Stimulated activated CD4-positive, alpha-beta T cell treated with anti-CD3 and anti-CD28 coated beads, Interleukin-12 subunit alpha, Interleukin-12 subunit beta, amount 100 ng/mL, for 48 hours (primary cell): ENCODE results near the gene RPL15.
A peak's percentile ranks its signal among the peaks of the same experiment; 100 is the strongest.
"Not testable (repeated sequence)": the region's sequence is repeated elsewhere in the genome, so short reads cannot be mapped to it uniquely, and the experiment has no call there.

Experiments used
- DNase-seq, 3 donors: peaks; one replicate each; pipeline ENCODE4 v3.0.0-alpha.2; 2020; ENCODE audit warnings: low read depth in 2 of 3, low spot score in 1 of 3

Gene RPL15

GRCh38 chr3:23889386-23889785, 27.5 kb upstream of the RPL15 start:
- DNase-seq: no peak

DNA sequence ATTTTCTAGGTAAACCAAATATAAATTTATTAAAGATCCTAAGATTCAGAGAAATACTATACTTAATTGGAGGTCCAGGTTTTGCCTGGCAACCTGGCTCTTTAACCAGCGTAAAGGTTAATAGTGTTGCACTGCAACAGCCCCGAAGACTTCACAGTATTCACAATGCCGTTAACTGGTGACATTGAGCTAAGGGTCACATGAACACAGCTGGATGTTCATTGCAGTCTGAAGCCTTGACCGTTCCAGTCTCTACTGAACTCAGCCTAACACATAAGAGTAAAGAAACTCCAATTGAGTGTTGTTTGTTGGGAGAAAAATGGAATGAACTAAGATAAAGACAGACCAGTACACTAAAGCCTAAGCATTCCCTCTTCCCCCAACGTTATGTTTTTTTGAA, 27.0 kb upstream of the RPL15 start:
- no peak for DNase-seq

- DNase-seq: no peak
Measured at GRCh38 chr3:23894254-23895061, 22.5 kb upstream of the RPL15 start.

DNA sequence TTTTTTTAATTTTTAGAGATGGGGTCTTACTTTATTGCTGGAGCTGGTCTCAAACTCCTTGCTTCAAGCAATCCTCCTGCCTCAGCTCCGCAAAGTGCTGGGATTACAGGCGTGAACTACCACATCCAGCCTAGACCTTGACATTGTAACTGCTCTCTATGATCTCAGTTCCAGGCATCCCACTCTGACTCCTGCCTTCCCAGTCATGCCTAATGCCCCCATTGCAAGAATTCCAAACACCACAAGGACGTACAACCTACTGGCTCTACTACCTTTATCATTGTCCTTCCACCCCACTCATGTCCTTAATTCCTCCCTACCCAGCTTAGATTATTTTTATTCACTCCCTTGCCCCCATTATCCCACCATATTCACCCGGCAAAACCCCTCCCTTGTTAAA, 21.8 kb upstream of the RPL15 start:
- DNase-seq: no peak

DNA sequence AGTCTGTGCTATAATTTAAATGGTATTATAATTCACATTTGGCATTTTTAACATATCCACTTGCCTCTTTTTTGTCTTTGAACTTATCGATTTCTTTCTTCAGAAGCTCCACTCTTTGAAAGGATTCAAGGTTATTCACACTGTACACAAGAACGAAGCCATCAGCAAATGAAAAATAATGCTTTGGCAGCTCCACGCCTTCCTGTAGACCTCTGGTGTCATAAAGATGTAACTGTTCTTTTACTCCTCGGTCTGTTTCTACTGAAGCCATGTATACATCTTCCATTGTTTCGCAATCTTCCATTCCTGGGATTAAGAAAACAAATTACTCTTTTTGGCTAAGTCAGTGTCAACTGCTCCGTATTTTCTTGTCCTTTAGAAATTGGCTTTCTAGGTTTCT, 16.2 kb upstream of the RPL15 start:
- no peak for DNase-seq

DNA sequence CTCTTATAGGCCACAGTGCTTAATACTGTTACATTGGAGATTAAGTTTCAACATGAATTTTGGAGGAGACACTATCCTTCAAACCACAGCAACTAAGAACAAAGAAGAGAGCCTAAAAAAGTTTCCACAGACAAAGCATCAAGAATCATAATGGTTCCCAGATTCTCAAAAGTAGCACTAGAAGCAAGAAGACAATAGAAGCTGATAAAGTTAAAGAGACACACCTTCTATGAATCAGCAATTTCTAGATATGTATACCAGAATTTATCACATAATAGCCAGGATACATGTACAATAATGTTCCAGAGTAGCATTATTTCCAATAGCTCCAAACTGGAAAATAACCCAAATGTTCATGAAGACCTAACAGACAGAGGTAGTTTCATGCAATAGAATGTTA, 12.4 kb upstream of the RPL15 start:
- no peak for DNase-seq

DNA sequence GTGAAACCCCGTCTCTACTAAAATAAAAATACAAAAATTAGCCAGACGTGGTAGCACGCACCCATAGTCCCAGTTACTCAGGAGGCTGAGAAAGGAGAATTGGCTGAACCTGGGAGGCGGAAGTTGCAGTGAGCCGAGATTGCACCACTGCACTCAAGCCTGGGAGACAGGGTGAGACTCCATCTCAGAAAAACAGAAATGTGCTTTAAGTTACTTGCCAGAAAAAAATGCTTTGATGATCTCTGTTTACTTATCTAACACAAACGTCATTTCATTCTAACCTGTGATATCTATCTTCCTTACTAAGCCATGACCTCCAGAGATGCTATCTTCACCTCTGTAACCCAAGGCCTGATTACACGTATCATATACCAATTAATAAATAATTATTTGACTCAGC, 7.6 kb upstream of the RPL15 start:
- no peak for DNase-seq

- DNase-seq: no peak
Measured at GRCh38 chr3:23911397-23911796, 5.5 kb upstream of the RPL15 start.

DNA sequence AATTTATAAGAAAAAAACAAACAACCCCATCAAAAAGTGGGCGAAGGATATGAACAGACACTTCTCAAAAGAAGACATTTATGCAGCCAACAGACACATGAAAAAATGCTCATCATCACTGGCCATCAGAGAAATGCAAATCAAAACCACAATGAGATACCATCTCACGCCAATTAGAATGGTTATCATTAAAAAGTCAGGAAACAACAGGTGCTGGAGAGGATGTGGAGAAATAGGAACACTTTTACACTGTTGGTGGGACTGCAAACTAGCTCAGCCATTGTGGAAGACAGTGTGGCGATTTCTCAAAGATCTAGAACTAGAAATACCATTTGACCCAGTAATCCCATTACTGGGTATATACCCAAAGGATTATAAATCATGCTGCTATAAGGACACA, 4.6 kb upstream of the RPL15 start:
- not testable (repeated sequence) for DNase-seq

- DNase-seq: no peak
Measured at GRCh38 chr3:23913182-23913581, 3.8 kb upstream of the RPL15 start.

GRCh38 chr3:23913873-23914743, 2.8 kb upstream of the RPL15 start:
- DNase-seq: no peak

- no peak for DNase-seq
Measured at GRCh38 chr3:23915537-23916108, 1.3 kb upstream of the RPL15 start.

- DNase-seq: no peak
Measured at GRCh38 chr3:23916152-23916885, 613 bp upstream of the RPL15 start.

- DNase-seq: peak in 2 of 3 donors; percentile 64 to 68
Measured at GRCh38 chr3:23917679-23918303, 859 bp downstream of the RPL15 start.

DNA sequence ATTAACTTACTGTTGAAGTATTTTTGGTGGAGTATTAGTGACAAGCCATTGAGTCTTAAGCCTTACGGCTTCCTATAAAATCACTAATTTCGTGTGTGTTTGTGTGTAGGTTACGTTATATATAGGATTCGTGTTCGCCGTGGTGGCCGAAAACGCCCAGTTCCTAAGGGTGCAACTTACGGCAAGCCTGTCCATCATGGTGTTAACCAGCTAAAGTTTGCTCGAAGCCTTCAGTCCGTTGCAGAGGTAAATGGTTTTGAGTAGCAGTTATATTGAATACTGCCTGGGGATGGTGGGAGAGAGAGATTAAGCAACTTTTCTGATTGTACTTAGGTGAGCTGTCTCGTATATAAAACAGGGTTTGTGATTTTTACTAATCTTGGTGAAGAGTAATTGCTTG, 1.4 kb downstream of the RPL15 start:
- DNase-seq: not testable (repeated sequence)

DNA sequence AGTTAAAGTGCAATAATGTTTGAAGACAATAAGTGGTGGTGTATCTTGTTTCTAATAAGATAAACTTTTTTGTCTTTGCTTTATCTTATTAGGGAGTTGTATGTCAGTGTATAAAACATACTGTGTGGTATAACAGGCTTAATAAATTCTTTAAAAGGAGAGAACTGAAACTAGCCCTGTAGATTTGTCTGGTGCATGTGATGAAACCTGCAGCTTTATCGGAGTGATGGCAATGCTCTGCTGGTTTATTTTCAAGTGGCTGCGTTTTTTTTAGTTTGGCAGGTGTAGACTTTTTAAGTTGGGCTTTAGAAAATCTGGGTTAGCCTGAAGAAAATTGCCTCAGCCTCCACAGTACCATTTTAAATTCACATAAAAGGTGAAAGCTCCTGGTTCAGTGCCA, 2.7 kb downstream of the RPL15 start:
- DNase-seq: no peak

DNA sequence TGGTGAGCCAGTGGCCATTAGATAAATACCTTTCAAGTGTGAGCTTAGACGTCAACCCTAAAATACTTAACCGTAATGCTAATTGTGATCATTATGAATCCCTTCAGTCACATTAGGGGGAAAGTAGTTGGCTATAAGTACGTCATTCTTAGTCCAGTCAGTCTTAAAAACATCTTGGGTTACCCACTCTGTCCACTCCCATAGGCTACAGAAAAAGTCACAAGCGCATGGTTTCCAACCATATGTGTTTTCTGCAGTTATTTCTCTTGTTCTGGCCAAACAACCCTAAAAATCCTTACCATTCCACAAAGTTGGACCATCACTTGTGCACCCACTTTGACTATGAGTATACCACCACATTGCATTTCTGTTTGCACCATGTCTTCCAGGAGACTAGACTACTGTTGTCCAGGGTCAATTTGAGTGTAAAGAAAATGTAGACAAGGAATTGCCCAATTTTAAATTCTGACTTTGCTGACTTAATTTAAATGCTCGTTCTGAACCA, 3.3 kb downstream of the RPL15 start:
- DNase-seq: no peak

- DNase-seq: no peak
Measured at GRCh38 chr3:23921052-23921511, 4.2 kb downstream of the RPL15 start.

GRCh38 chr3:23923786-23924185, 6.9 kb downstream of the RPL15 start:
- DNase-seq: no peak

- DNase-seq: no peak
Measured at GRCh38 chr3:23926246-23926645, 9.3 kb downstream of the RPL15 start.

DNA sequence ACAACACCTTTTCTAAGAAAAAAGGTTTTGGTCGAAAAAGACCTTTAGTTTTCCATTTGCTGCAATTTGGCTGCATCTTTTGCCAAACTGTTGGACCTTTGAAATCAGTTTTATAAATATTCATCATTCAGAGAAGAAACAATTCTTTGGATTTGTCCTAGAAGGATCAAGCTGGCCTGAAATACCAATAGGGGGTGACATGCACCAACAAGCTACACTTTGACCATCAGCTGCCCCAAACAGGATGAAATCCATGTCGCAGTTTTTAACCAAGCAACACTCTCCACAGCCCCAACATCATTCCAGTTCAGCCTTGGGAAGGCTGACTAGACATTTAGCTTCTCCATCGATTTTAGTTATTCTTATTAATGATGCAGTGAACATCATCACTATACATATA, 9.8 kb downstream of the RPL15 start:
- no peak for DNase-seq
